Measurements from ENCODE around the gene LATS1. TPM values are rescaled to one million over a fixed set of nuclear protein-coding genes. Genes with fewer than 3 reads are reported as not detected.
"Not testable (repeated sequence)": the region's sequence is repeated elsewhere in the genome, so short reads cannot be mapped to it uniquely, and the experiment has no call there.

LATS1 gene
- total RNA-seq, 6 experiments from 2014 or later: 9.5 to 16.6 (median 10.9) TPM

DNA sequence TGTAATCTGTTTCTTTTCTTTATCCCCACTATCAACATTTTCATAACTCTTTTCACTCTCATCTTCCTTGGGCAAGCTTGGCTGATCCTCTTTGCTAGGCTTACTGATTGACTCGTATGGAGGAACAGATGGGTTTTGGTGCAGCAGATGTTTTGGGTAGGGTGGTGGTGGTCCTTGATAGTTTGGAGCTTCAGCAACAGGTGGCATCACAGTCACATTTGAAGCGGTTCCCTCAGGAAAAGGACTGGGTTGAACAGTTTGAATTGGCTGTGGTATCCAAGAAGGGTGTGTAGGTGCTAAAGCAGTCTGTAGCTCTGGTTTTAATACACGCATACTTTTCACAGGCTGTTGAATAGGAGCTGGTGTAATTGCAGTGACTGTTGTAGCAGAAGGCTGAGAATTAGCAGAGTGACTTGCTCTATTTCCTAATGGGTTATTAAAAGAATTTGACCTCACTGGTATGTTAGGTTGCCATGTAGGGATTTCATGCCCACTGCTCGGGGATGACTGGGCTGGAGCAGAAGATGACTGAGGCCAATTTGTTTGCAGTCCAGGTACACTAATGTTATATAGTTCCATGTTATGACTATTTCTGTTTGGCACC is 34.5 kb downstream of the LATS1 start:
- no peak for TF ChIP-seq POLR2A (IDR thresholded peaks at IDR 0.05)
- TF ChIP-seq, protein P1, sequence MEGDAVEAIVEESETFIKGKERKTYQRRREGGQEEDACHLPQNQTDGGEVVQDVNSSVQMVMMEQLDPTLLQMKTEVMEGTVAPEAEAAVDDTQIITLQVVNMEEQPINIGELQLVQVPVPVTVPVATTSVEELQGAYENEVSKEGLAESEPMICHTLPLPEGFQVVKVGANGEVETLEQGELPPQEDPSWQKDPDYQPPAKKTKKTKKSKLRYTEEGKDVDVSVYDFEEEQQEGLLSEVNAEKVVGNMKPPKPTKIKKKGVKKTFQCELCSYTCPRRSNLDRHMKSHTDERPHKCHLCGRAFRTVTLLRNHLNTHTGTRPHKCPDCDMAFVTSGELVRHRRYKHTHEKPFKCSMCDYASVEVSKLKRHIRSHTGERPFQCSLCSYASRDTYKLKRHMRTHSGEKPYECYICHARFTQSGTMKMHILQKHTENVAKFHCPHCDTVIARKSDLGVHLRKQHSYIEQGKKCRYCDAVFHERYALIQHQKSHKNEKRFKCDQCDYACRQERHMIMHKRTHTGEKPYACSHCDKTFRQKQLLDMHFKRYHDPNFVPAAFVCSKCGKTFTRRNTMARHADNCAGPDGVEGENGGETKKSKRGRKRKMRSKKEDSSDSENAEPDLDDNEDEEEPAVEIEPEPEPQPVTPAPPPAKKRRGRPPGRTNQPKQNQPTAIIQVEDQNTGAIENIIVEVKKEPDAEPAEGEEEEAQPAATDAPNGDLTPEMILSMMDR (IDR thresholded peaks at IDR 0.05): no peak

DNA sequence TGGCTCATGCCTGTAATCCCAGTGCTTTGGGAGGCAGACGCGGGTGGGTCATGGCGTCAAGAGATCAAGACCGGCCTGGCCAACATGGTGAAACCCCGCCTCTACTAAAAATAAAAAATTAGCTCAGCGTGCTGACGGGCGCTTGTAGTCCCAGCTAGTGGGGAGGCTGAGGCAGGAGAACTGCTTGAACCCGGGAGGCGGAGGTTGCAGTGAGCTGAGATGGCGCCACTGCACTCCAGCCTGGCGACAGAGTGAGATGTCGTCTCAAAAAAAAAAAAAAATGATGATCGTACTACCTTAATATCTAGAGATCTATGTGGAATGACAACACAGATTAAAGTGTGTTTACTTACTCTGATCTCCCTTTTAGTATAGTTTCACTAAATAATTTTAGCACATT is 36.1 kb downstream of the LATS1 start:
- DNase-seq; H3K27me3 ChIP-seq; H3K9me3 ChIP-seq; ATAC-seq; H3K4me3 ChIP-seq; intact Hi-C loops (cut with DNase I); H3K4me1 ChIP-seq; H3K27ac ChIP-seq: not testable (repeated sequence)
- H3K36me3 ChIP-seq: peaks cover 0 to 26% (median 7%) of the 10 kb centered on the region in 4 donors
- WGBS (ENCODE audit: insufficient coverage, low coverage, low lambda C conversion rate, missing lambda C conversion rate): 87% methylated on average over 8 of the region's 14 CpGs

More for the DNA sequence above, 34.5 kb downstream of the LATS1 start:
- ATAC-seq: no peak
- no peak overlapping the region for H3K27ac ChIP-seq
- intact Hi-C loops (cut with DNase I): no loop called here
- 100% methylated on average over 3 of the region's 4 CpGs for WGBS (ENCODE audit: insufficient coverage, low coverage, low lambda C conversion rate, missing lambda C conversion rate)
- H3K9me3 ChIP-seq: no peaks in the 10 kb centered on the region
- peaks cover 0 to 26% (median 7%) of the 10 kb centered on the region in 4 donors for H3K36me3 ChIP-seq
- H3K4me3 ChIP-seq: no peak overlapping the region
- no peaks in the 10 kb centered on the region for H3K4me1 ChIP-seq
- no peak for DNase-seq
- H3K27me3 ChIP-seq: no peaks in the 10 kb centered on the region

DNA sequence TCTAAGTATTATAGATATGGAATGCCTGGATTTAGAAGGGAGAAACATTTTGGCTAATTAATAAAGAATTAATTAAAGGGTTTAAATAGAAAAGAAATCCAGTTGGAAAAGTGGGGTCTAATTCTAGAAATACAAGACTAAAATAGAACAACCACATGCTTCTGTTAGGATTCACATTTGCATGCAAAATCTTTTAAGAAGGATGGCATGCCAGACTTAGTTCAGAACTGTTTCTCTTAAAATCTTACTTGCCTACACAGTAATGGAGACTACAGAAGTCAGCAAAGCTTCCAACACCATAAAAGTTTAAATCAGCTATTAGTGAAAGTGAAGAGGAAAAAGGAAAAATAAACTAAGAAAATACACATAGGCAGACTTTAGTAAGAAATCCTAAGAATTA is 36.7 kb downstream of the LATS1 start:
- Histone ChIP-seq H3K4me3 (no peak overlapping the region), H3K27me3 (no peaks in the 10 kb centered on the region), H3K27ac (no peak overlapping the region), H3K36me3 (peaks cover 0 to 30% (median 7%) of the 10 kb centered on the region in 4 donors), H3K9me3 (no peaks in the 10 kb centered on the region), H3K4me1 (no peaks in the 10 kb centered on the region)
- ATAC-seq: no peak
- DNase-seq: no peak
- TF ChIP-seq, protein P1 (IDR thresholded peaks at IDR 0.05): no peak
- TF ChIP-seq POLR2A (IDR thresholded peaks at IDR 0.05): no peak
- intact Hi-C loops (cut with DNase I): no loop called here

DNA sequence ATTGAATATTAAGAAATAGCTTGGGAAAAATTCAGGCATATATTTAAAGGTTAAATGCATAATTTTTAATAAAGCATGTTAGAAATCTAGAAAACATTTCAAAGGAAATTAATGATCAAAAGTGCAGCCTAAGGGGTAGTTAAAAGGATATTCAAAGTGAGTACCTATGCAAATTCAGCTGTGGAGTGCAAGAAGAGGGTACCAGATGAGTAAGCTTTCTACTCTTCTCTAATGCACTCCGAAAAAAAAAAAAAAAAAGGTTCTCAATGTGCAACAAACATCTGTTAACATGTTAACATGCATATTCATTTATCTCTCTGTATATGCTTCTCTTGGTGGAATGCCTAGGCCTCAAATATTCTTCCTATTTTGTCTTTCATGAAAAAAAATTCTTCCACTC is 37.4 kb downstream of the LATS1 start:
- Histone ChIP-seq H3K9me3 (no peaks in the 10 kb centered on the region), H3K27ac (no peak overlapping the region), H3K4me3 (no peak overlapping the region), H3K36me3 (peaks cover 0 to 37% (median 8%) of the 10 kb centered on the region in 4 donors), H3K27me3 (no peaks in the 10 kb centered on the region), H3K4me1 (no peaks in the 10 kb centered on the region)
- TF ChIP-seq, protein P1 (IDR thresholded peaks at IDR 0.05): no peak
- TF ChIP-seq POLR2A (IDR thresholded peaks at IDR 0.05): no peak
- WGBS (ENCODE audit: insufficient coverage, low coverage, low lambda C conversion rate, missing lambda C conversion rate): 55% methylated on average over 1 of the region's 1 CpG
- ATAC-seq (no peak), DNase-seq (no peak)
- intact Hi-C loops (cut with DNase I): no loop called here

DNA sequence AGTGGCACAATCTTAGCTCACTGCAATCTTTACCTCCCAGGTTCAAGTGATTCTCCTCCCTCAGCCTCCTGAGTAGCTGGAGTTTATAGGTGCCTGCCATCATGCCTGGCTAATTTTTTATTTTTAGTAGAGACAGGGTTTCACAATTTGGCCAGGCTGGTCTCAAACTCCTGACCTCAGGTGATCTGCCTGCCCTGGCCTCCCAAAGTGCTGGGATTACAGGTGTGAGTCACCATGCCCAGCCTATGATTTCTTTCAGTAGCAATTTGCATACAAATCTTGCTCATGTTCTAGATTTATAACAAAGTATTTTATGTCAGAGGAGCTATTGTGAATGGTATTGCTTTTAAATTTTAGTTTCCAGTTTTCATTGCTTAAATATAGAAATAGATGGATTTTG is 45.6 kb downstream of the LATS1 start:
- H3K4me1 ChIP-seq; H3K27me3 ChIP-seq; H3K9me3 ChIP-seq; ATAC-seq; H3K27ac ChIP-seq; H3K4me3 ChIP-seq; DNase-seq; intact Hi-C loops (cut with DNase I): not testable (repeated sequence)
- peaks cover 0 to 54% (median 9%) of the 10 kb centered on the region in 4 donors for H3K36me3 ChIP-seq

DNA sequence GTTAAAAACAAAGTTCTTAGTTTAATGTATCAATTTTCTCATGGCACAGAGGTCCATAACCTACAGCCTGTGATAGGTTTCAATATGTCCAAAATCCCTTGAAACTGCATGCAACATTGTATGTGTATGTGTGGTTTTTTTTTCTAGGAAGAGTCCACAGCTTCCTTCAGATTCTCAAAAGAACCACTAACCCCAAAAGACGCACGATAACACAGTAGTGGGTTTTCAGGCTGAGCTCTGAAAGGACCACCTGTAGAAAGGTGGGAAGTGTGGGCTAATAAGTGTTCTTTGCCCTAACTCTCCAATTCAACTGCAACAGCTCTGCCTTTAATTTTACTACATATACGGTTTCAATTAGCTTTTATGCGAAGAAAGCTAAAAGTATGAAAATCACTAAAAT is 57.9 kb downstream of the LATS1 start:
- TF ChIP-seq POLR2A (IDR thresholded peaks at IDR 0.05): no peak
- TF ChIP-seq, protein P1 (IDR thresholded peaks at IDR 0.05): no peak
- no peaks in the 10 kb centered on the region for H3K4me1 ChIP-seq
- intact Hi-C loops (cut with DNase I): no loop called here
- H3K4me3 ChIP-seq: no peak overlapping the region
- no peaks in the 10 kb centered on the region for H3K27me3 ChIP-seq
- WGBS (ENCODE audit: insufficient coverage, low coverage, low lambda C conversion rate, missing lambda C conversion rate): 86% methylated on average over 4 of the region's 4 CpGs
- H3K9me3 ChIP-seq: no peaks in the 10 kb centered on the region
- H3K27ac ChIP-seq: no peak overlapping the region
- DNase-seq (no peak), ATAC-seq (no peak)
- peaks cover 0 to 27% (median 9%) of the 10 kb centered on the region in 4 donors for H3K36me3 ChIP-seq
